ENCODE results near the gene FAM107B.
"Not testable (repeated sequence)": the region's sequence is repeated elsewhere in the genome, so short reads cannot be mapped to it uniquely, and the experiment has no call there.

Gene FAM107B

GRCh38 chr10:14820010-14820774 lies 45.5 kb upstream of the FAM107B start:
- ChIA-PET POLR2A (no interaction called here), CTCF (interaction anchor here (1.3 to 1.5 kb wide), 5 partner anchors 11 to 321 kb away, joined by 4 to 6 read pairs (median 5); no protein-coding TSS in a partner anchor)
- peak; percentile 41 for DNase-seq (ENCODE audit: low read depth, low spot score)
- no peak overlapping the region for H3K4me3 ChIP-seq (ENCODE audit: low read depth, low read length)
- no peak for TF ChIP-seq CTCF (IDR thresholded peaks at IDR 0.05; ENCODE audit: insufficient read depth, low read length, missing control alignments)

GRCh38 chr10:14816717-14817116 lies 42.0 kb upstream of the FAM107B start:
- CTCF ChIA-PET: interaction anchor here (0.6 kb wide), 1 partner anchor 620 kb away, joined by 3 read pairs; no protein-coding TSS in a partner anchor
- DNase-seq (ENCODE audit: low read depth, low spot score); POLR2A ChIA-PET; H3K4me3 ChIP-seq (ENCODE audit: low read depth, low read length): not testable (repeated sequence)

- POLR2A ChIA-PET: no interaction called here
- no peak for DNase-seq (ENCODE audit: low read depth, low spot score)
- no peak overlapping the region for H3K4me3 ChIP-seq (ENCODE audit: low read depth, low read length)
- TF ChIP-seq CTCF (IDR thresholded peaks at IDR 0.05; ENCODE audit: insufficient read depth, low read length, missing control alignments): no peak
- CTCF ChIA-PET: interaction anchor here (0.8 to 1.4 kb wide), 2 partner anchors 279 to 317 kb away, joined by 3 read pairs; no protein-coding TSS in a partner anchor
Observed at GRCh38 chr10:14815681-14816080, 41.0 kb upstream of the FAM107B start.

- ChIA-PET POLR2A (no interaction called here), CTCF (interaction anchor here (1.4 kb wide), 1 partner anchor 11 kb away, joined by 3 read pairs; no protein-coding TSS in a partner anchor)
- no peak for DNase-seq (ENCODE audit: low read depth, low spot score)
- TF ChIP-seq CTCF (IDR thresholded peaks at IDR 0.05; ENCODE audit: insufficient read depth, low read length, missing control alignments): no peak
- H3K4me3 ChIP-seq (ENCODE audit: low read depth, low read length): no peak overlapping the region
Observed at GRCh38 chr10:14812271-14812670, 37.6 kb upstream of the FAM107B start.

- ChIA-PET CTCF (interaction anchor here (1.4 to 2.0 kb wide), 2 partner anchors 12 to 274 kb away, joined by 3 to 5 read pairs; no protein-coding TSS in a partner anchor), POLR2A (no interaction called here)
- no peak overlapping the region for H3K4me3 ChIP-seq (ENCODE audit: low read depth, low read length)
- TF ChIP-seq CTCF (IDR thresholded peaks at IDR 0.05; ENCODE audit: insufficient read depth, low read length, missing control alignments): no peak
- DNase-seq (ENCODE audit: low read depth, low spot score): no peak
Observed at GRCh38 chr10:14810969-14811953, 36.6 kb upstream of the FAM107B start.

GRCh38 chr10:14806318-14806717 lies 31.6 kb upstream of the FAM107B start:
- ChIA-PET CTCF (no interaction called here), POLR2A (no interaction called here)
- no peak for TF ChIP-seq CTCF (IDR thresholded peaks at IDR 0.05; ENCODE audit: insufficient read depth, low read length, missing control alignments)
- DNase-seq (ENCODE audit: low read depth, low spot score): no peak
- H3K4me3 ChIP-seq (ENCODE audit: low read depth, low read length): no peak overlapping the region
